Mesenchymal stem cell (in vitro differentiated cells and primary cell): ENCODE measurements around the gene KLHL29.
A peak's percentile ranks its signal among the peaks of the same experiment; 100 is the strongest.

Source experiments
- DNase-seq: peaks from one replicate; pipeline ENCODE4 v3.0.0-alpha.2; 2013
- H2AFZ ChIP-seq: one replicate; pipeline ENCODE4 v1.6.1; 2013; ENCODE audit warnings: low read depth, mild to moderate bottlenecking, control low read depth, inconsistent platforms, low read length, moderate library complexity
- H2AK5ac ChIP-seq: 2 replicates; pipeline ENCODE4 v1.6.1; 2013; ENCODE audit warnings: low read length, moderate library complexity, mild to moderate bottlenecking, inconsistent platforms; ENCODE audit not compliant: severe bottlenecking
- H2BK120ac ChIP-seq: one replicate; pipeline ENCODE4 v1.6.1; 2013; ENCODE audit warnings: low read depth, mild to moderate bottlenecking, inconsistent platforms, low read length, moderate library complexity
- H2BK12ac ChIP-seq, 2 experiments: one replicate each; pipeline ENCODE4 v1.6.1; 2013; ENCODE audit warnings: inconsistent platforms in 2 of 2, low read length in 2 of 2, mild to moderate bottlenecking in 2 of 2, moderate library complexity in 2 of 2, control low read depth in 1 of 2
- H2BK15ac ChIP-seq: one replicate; pipeline ENCODE4 v1.6.1; 2013; ENCODE audit warnings: mild to moderate bottlenecking, low read depth, inconsistent platforms; ENCODE audit not compliant: poor library complexity, severe bottlenecking
- H2BK5ac ChIP-seq: 2 replicates; pipeline ENCODE4 v1.6.1; 2013; ENCODE audit warnings: low read depth, mild to moderate bottlenecking, low read length, control low read depth, inconsistent platforms; ENCODE audit not compliant: poor library complexity, severe bottlenecking
- H3K14ac ChIP-seq, 2 experiments: one replicate each; pipeline ENCODE4 v1.6.1; 2013; ENCODE audit warnings: inconsistent platforms in 2 of 2, low read length in 2 of 2, control low read depth in 1 of 2, mild to moderate bottlenecking in 1 of 2, moderate library complexity in 1 of 2
- H3K18ac ChIP-seq, 2 experiments: one replicate each; pipeline ENCODE4 v1.6.1; 2013; ENCODE audit warnings: inconsistent platforms in 2 of 2, low read length in 2 of 2, control low read depth in 1 of 2, low read depth in 1 of 2, mild to moderate bottlenecking in 1 of 2
- H3K23ac ChIP-seq, 2 experiments: one replicate each; pipeline ENCODE4 v1.6.1; 2013; ENCODE audit warnings: inconsistent platforms in 2 of 2, low read length in 2 of 2, mild to moderate bottlenecking in 2 of 2, moderate library complexity in 2 of 2, control low read depth in 1 of 2
- H3K27ac ChIP-seq: 2 replicates; pipeline ENCODE4 v1.5.1; 2013; ENCODE audit warnings: mild to moderate bottlenecking, moderate library complexity, low read length, control low read depth, inconsistent platforms; ENCODE audit not compliant: poor library complexity, severe bottlenecking
- H3K27me3 ChIP-seq, 2 experiments: 2 replicates each; pipeline versions ENCODE4 v1.6.1 to v1.7.0; 2013; ENCODE audit warnings: low read length in 2 of 2, mild to moderate bottlenecking in 2 of 2, moderate library complexity in 2 of 2, control low read depth in 1 of 2, inconsistent platforms in 1 of 2; ENCODE audit not compliant: control insufficient read depth in 1 of 2, insufficient read depth in 1 of 2
- H3K36me3 ChIP-seq, 2 experiments: 2 replicates each; pipeline versions ENCODE4 v1.6.1 to v1.7.0; 2013; ENCODE audit warnings: low read length in 2 of 2, control low read depth in 1 of 2, inconsistent platforms in 1 of 2, low read depth in 1 of 2, mild to moderate bottlenecking in 1 of 2; ENCODE audit not compliant: insufficient read depth in 2 of 2, control insufficient read depth in 1 of 2
- H3K4ac ChIP-seq, 2 experiments: one replicate each; pipeline ENCODE4 v1.6.1; 2013; ENCODE audit warnings: inconsistent platforms in 2 of 2, low read length in 2 of 2, mild to moderate bottlenecking in 2 of 2, moderate library complexity in 2 of 2, control low read depth in 1 of 2, low read depth in 1 of 2
- H3K4me1 ChIP-seq: 2 replicates; pipeline ENCODE4 v1.6.1; 2013; ENCODE audit warnings: low read depth, low read length, control low read depth; ENCODE audit not compliant: control insufficient read depth, insufficient read depth
- H3K4me2 ChIP-seq: 2 replicates; pipeline ENCODE4 v1.6.1; 2013; ENCODE audit warnings: low read length, mild to moderate bottlenecking, inconsistent platforms; ENCODE audit not compliant: poor library complexity, severe bottlenecking
- H3K4me3 ChIP-seq, 2 experiments: 2 replicates each; pipeline versions ENCODE4 v1.5.1 to v1.7.0; 2013; ENCODE audit warnings: low read length in 2 of 2, mild to moderate bottlenecking in 2 of 2, control low read depth in 1 of 2, low read depth in 1 of 2; ENCODE audit not compliant: insufficient read depth in 1 of 2
- H3K79me1 ChIP-seq: replicated peaks from 2 replicates; pipeline ENCODE4 v1.6.1; 2013; ENCODE audit warnings: mild to moderate bottlenecking, control low read depth, low read length, inconsistent platforms; ENCODE audit not compliant: poor library complexity, severe bottlenecking
- H3K9ac ChIP-seq: 2 replicates; pipeline ENCODE4 v1.7.0; 2013; ENCODE audit warnings: mild to moderate bottlenecking, low read length, moderate library complexity
- H3K9me3 ChIP-seq: 2 replicates; pipeline ENCODE4 v1.7.0; 2013; ENCODE audit warnings: mild to moderate bottlenecking, low read length; ENCODE audit not compliant: control insufficient read depth
- H4K8ac ChIP-seq: one replicate; pipeline ENCODE4 v1.6.1; 2013; ENCODE audit warnings: inconsistent platforms, mild to moderate bottlenecking, low read length, moderate library complexity
- H4K91ac ChIP-seq: one replicate; pipeline ENCODE4 v1.6.1; 2013; ENCODE audit warnings: mild to moderate bottlenecking, low read length, inconsistent platforms
- WGBS: methylation state at CpG from one replicate; pipeline ENCODE4 v1.1.7; 2013; ENCODE audit warnings: mixed read lengths; 5-methylcytosine and 5-hydroxymethylcytosine counted together

Gene KLHL29

DNA sequence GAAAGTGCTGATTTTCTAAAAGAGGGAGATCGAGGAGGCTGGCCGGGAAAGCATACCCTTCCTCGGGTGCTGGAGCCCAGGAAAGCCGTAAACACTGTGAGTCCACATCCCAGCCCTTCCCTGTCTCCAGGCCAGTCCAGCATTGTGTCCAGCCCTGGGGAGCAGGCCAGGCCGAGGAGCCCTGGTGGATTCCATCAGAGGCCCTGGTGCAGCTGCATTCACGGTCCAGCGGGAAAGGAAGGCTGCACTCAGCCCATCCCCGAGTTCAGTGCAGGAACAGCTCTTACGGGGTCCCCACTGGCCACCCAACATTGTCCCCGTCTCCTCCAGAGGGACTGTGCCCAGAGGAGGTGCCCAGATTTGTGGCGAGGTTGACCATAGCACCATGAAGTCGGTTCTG lies 218.6 kb downstream of the KLHL29 start:
- no peak for DNase-seq
- no peak overlapping the region for H3K9ac ChIP-seq
- H3K18ac ChIP-seq, result no peak overlapping the region
- no peak overlapping the region for H3K4me3 ChIP-seq
- no peak overlapping the region for H3K14ac ChIP-seq
- 92% methylated on average over 12 of the region's 12 CpGs for WGBS
- no peak overlapping the region for H3K27ac ChIP-seq
- H2BK5ac ChIP-seq, result no peak overlapping the region
- no peak overlapping the region for H3K23ac ChIP-seq
- peaks cover 8% of the 10 kb centered on the region for H3K9me3 ChIP-seq
- H2BK120ac ChIP-seq, result no peak overlapping the region
- no peak overlapping the region for H2BK15ac ChIP-seq
- no peak overlapping the region for H2AK5ac ChIP-seq
- H3K36me3 ChIP-seq, result no peaks in the 10 kb centered on the region
- H2BK12ac ChIP-seq, result peak overlapping the region in 1 of 2 experiments; percentile 33
- peaks cover 22% of the 10 kb centered on the region for H3K4me1 ChIP-seq
- no peaks in the 10 kb centered on the region for H3K27me3 ChIP-seq
- no peak overlapping the region for H2AFZ ChIP-seq
- no peak overlapping the region for H4K8ac ChIP-seq
- no peak overlapping the region for H3K4me2 ChIP-seq
- no peak overlapping the region for H4K91ac ChIP-seq
- no peak overlapping the region for H3K4ac ChIP-seq
- H3K79me1 ChIP-seq, result peaks cover 5% of the 10 kb centered on the region

GRCh38 chr2:23604731-23605130 lies 219.8 kb downstream of the KLHL29 start:
- Histone ChIP-seq H3K14ac (no peak overlapping the region), H3K9ac (no peak overlapping the region), H3K27me3 (no peaks in the 10 kb centered on the region), H4K8ac (no peak overlapping the region), H3K23ac (no peak overlapping the region), H2BK120ac (no peak overlapping the region), H3K36me3 (no peaks in the 10 kb centered on the region), H3K79me1 (peaks cover 5% of the 10 kb centered on the region), H3K18ac (no peak overlapping the region), H3K4me3 (no peak overlapping the region), H2BK12ac (no peak overlapping the region), H3K4me1 (peaks cover 22% of the 10 kb centered on the region), H2BK15ac (no peak overlapping the region), H2AFZ (no peak overlapping the region), H3K9me3 (peaks cover 8% of the 10 kb centered on the region), H3K27ac (no peak overlapping the region), H4K91ac (no peak overlapping the region), H2AK5ac (no peak overlapping the region), H2BK5ac (no peak overlapping the region), H3K4me2 (no peak overlapping the region), H3K4ac (no peak overlapping the region)
- no peak for DNase-seq
- 87% methylated on average over 5 of the region's 7 CpGs for WGBS

DNA sequence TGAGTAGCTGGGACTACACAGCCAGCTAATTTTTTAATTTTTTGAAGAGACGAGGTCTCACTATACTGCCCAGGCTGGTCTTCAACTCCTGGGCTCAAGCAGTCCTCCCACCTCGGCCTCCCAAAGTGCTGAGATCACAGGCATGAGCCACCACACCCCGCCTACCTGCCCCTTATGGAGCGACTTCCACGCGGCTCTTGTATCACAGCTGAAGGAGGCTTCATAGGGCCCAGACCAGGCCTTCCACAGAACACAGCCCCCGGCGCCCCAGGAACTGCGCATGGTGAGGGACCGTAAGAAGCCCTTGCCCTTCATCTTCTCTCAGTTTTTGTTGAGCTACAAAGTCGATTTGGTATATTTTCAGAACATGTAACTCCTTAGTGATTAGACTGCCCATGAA lies 220.3 kb downstream of the KLHL29 start:
- Histone ChIP-seq H2BK12ac (no peak overlapping the region), H3K27me3 (no peaks in the 10 kb centered on the region), H2BK15ac (no peak overlapping the region), H3K4me1 (peaks cover 22% of the 10 kb centered on the region), H3K9ac (no peak overlapping the region), H4K91ac (no peak overlapping the region), H3K4me3 (no peak overlapping the region), H3K4me2 (no peak overlapping the region), H3K23ac (no peak overlapping the region), H3K79me1 (peaks cover 5% of the 10 kb centered on the region), H3K9me3 (peaks cover 8% of the 10 kb centered on the region), H2BK120ac (no peak overlapping the region), H3K4ac (no peak overlapping the region), H2AFZ (no peak overlapping the region), H2BK5ac (no peak overlapping the region), H3K27ac (no peak overlapping the region), H3K14ac (no peak overlapping the region), H3K36me3 (no peaks in the 10 kb centered on the region), H2AK5ac (no peak overlapping the region), H4K8ac (no peak overlapping the region), H3K18ac (no peak overlapping the region)
- 90% methylated on average over 11 of the region's 11 CpGs for WGBS
- no peak for DNase-seq

- no peak overlapping the region for H3K18ac ChIP-seq
- H3K14ac ChIP-seq, result no peak overlapping the region
- H3K4me3 ChIP-seq, result no peak overlapping the region
- peaks cover 7% of the 10 kb centered on the region for H3K79me1 ChIP-seq
- H2AFZ ChIP-seq, result no peak overlapping the region
- H3K36me3 ChIP-seq, result peaks cover 0 to 3% of the 10 kb centered on the region in 2 experiments
- no peak overlapping the region for H4K91ac ChIP-seq
- no peak overlapping the region for H3K23ac ChIP-seq
- no peak overlapping the region for H3K4me2 ChIP-seq
- H4K8ac ChIP-seq, result no peak overlapping the region
- no peak overlapping the region for H2BK120ac ChIP-seq
- no peaks in the 10 kb centered on the region for H3K27me3 ChIP-seq
- no peak overlapping the region for H2BK5ac ChIP-seq
- H2AK5ac ChIP-seq, result no peak overlapping the region
- H3K27ac ChIP-seq, result no peak overlapping the region
- no peak overlapping the region for H2BK15ac ChIP-seq
- 91% methylated on average over 9 of the region's 9 CpGs for WGBS
- no peak overlapping the region for H3K4ac ChIP-seq
- H3K9ac ChIP-seq, result no peak overlapping the region
- DNase-seq, result no peak
- no peak overlapping the region for H2BK12ac ChIP-seq
- peaks cover 11% of the 10 kb centered on the region for H3K9me3 ChIP-seq
- H3K4me1 ChIP-seq, result peaks cover 22% of the 10 kb centered on the region
Observed at GRCh38 chr2:23606196-23606595, 221.2 kb downstream of the KLHL29 start.
